GM04504 (cell line): ENCODE measurements around the gene NT5M.

Source experiments
- DNase-seq: peaks from one replicate; pipeline ENCODE4 v3.0.0-alpha.2; 2012; ENCODE audit warnings: low read depth

Gene NT5M

DNA sequence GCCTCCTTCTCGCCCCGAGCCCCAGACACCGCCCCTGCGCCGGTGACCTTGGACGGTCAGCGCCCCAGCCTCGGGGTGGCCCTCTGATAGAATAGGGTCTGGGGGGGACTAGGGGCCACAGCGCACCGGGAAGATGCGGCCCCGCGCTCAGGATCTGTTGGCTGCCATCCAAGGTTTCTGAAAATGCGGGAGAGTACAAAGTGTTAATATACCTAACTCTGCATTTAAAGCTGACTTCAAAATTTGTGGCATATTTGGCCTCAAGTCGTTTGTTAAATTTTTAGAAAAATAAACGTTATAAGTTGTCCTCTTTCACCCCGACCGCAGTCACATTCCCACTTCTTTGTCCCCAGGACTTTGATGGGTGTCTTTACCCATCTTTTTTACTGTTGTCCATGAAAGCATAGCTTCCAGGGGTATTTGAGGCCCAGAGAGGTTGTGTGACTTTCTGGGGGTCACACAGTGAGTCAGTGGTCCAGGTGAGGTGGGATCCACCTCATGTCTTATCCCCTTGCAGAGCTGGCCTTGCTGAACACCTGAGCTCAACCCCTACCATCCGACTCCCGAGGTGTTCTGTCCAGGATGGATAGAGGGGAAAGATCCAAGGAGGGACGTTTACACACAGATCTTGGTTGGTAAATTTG, 796 bp downstream of the NT5M start:
- DNase-seq: no peak

DNA sequence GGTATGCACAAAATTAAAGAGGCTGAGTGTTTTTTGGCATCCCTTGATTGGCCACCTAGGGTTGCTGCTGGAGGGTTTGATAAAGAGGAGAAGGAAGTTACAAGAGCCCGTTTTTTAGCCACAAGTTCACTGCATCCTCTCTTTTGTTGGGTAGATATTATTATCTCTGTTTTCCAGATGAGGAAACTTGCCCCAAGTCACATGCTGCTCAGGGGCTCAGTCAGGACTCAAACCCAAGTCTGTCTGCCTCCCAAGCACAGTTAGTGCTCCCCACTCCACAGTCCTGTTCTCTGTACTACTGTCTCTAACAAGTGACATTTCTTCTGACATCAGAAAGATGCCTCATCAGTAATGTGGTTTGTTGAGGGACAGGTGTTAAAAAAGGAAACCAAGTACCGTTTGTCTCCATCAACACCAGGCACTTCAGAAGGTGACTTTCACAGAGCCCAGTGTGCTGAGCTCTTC, 1.4 kb downstream of the NT5M start:
- DNase-seq: no peak

DNA sequence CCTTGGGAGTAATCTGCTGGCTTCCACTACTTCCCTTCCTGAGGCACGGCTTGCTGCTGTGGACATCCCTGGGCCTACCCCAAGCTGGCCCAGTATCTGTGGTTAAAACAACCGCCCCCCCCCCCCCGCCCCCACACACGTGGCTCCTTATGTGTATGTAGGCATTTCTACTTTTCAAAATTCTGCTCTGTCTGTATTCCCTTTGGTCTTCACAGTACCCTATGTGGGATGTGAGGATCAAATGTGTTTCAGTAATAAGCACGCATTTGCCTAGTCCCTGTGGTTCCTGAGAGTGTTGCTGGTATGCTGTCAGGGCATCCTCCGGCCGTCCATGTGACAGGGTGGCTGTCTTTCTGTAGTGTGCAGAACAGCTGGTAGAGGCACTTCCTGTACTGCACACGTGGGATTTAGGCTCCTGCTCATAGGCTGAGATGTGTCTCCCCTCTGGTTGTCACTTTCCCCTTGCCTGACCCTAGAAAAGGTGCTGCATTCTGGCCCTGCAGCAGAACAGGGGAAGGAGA, 2.2 kb downstream of the NT5M start:
- DNase-seq: no peak

DNA sequence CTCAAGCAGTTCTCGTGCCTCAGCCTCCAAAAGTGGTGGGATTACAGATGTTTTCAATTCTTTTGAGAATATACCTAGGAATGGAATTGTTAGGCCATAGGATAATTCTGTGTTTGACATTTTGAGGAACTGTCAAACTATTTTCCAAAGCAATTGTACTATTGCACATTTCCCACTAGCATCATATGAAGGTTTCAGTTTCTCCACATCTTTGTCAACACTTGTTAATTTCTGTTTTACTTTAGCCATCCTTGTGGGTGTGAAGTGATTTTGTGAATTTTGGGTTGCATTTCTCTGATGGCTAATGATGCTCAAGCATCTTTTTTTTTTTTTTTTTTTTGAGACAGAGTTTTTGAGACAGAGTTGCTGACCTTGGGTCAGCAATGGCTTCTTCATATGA, 6.2 kb downstream of the NT5M start:
- no peak for DNase-seq

DNA sequence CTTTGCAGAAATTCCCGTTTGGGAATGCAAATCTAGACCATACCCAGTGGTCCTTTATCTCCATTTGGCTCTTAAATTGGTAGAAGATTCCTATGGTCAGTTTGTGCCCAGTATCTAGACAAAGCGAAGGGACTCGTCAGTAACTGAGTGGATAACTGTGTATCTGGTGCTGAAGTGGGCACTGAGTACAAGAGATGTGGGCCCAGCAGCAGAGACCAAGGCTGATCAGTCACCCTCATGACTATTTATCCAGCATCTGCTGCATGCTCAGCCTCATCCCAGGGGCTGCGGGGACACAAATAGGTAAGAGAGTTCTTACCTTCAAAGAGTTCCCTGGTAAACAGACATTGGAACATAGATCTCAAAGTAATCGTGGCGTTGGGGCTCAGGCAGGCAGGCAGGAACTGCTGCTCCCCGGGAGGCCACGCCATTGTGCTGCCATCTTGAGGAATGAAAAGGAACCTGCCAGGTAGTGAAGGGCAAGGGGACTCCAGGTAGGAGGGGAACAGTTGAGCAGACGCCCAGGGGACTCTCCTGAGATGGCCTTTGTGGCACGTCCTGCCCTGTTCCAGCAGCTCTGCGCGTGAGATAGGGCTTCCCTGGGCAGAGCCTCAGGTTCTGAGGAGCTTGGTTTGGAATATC, 10.3 kb downstream of the NT5M start:
- DNase-seq: no peak

DNA sequence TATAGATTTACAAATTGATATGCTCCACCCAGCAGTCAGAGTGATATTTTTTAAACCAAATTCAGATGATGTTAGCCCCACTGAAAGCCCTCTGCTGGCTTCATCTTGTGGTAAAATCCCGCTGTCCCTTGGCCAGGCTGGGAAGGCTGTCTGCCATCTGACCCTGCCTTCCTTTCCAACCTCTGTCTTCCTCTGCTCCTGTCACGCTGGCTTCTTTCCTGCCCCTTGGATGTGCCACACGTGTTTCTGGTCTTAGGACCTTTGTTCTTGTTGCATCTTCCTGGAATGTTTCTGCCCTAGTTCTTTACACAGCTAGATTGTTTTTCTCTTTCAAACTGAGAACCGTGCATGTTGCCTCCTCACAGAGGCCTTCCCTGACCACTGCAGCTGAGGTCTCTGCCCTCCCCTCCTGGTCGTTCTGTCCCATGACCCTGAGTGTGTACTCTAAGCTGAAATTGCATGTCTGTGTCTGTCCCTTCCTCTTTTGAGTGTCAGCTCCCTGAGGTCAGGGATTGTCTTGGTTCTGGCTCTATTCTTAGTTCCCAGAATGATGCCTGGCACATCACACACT, 11.4 kb downstream of the NT5M start:
- no peak for DNase-seq

DNA sequence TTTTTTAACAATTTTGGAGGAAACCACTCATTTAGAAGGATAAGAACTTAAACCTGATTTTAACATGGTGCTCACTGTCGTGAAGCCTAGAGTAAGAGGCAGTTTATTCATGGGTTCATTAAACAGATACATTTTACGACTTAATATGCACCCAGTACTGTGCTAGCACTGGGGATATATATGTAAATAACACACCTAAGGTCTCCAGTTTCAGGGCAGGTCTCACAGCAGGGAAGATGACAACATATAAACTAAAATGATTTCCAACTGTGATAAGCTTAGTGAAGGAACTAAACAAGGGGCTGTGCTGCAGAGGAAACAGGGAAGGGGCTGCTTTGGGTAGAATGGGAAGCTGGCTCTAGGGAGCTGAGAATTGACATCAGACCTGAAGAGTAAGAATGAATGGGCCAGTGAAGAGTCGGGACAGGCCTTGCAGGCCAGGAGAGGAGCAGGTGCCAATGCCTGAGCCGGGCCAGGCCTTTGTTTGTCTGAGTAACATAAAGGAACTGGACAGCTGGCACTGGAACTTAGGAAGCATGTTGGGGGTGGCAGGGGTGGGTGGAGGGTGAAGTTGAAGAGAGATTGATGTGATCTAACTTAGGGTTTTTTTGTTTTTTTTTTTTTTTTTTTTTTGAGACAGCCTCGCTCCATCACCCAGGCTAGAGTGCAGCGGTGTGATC, 12.1 kb downstream of the NT5M start:
- no peak for DNase-seq

DNA sequence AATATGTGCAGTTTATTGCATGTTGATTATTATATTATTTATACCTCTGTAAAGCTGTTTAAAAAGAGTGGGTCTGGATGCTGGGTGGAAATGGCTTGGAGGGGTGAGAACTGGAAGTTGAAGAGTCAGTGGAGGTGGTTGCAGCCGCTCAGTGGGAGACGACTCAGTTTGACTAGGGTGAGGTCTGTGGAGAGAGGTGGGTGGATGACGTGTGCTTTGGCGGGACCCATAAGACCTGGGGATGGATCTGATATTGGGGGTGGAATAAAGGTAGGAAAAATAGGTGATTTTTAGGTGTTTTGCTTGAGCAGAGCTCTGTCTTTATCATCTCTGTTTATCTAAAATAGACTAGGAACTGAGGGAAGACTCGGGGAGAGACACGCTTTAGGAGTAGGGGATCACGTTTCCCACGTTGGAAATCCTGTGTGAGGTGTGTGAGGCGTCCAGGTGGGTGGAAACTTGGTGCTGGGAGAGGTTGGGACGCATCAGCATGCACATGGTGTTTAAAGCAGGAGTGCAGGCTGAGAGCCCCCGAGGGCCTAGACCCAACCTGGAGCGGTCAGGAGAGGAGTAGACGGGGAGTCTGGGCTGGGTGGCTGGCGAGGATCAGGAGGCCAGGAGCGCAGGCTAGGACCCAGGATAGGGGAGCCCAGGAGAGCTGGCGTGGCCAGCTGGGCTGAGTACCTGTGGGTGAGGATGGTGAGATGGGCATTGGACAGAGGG, 17.2 kb downstream of the NT5M start:
- DNase-seq: no peak

DNA sequence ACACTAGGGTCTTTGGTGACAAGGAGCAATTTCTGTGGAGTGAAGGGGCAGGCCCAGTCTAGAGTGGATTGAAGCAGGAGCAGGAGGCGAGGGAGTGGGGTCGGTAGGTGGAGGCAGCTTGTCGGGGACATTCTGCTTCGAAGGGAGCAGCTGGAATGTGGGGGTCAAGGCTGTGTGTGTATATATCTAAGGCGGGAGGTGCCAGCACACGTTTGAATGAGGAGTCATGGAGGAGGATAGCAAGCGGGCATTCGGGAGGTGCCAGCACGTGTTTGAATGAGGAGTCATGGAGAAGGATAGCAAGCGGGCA, 17.7 kb downstream of the NT5M start:
- no peak for DNase-seq

DNA sequence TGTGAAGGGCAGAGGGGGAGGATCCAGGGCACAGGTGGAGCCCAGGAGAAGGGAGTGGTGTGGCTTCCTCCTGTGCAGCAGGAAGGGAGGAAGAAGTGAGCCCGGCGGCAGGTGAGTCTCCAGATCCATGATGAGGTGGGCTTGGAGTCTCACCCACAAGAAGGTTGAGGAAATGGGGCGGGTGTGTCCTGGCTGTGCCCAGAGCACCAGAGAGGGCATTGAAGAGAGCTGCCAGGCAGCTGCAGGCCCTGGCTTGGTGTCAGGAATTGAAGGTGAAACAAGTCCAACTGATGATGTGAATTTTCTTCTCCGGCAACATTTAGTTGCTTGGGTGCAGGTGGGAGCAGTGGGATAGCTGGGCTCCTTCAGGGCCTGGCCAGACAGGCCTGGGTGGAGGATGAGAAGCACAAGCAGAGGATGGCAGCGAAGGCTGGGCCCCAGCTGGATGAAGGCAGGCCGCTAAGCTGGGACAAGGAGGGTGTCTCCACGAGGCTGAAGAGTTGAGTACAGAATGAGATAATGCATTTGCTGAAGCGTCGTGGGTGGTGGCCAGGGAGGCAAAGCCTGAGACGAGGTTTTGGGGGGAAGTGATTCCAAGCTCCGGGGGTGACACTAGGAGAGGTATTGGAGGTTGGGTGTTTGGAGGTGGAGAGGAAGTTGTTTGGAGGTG, 18.3 kb downstream of the NT5M start:
- no peak for DNase-seq

DNA sequence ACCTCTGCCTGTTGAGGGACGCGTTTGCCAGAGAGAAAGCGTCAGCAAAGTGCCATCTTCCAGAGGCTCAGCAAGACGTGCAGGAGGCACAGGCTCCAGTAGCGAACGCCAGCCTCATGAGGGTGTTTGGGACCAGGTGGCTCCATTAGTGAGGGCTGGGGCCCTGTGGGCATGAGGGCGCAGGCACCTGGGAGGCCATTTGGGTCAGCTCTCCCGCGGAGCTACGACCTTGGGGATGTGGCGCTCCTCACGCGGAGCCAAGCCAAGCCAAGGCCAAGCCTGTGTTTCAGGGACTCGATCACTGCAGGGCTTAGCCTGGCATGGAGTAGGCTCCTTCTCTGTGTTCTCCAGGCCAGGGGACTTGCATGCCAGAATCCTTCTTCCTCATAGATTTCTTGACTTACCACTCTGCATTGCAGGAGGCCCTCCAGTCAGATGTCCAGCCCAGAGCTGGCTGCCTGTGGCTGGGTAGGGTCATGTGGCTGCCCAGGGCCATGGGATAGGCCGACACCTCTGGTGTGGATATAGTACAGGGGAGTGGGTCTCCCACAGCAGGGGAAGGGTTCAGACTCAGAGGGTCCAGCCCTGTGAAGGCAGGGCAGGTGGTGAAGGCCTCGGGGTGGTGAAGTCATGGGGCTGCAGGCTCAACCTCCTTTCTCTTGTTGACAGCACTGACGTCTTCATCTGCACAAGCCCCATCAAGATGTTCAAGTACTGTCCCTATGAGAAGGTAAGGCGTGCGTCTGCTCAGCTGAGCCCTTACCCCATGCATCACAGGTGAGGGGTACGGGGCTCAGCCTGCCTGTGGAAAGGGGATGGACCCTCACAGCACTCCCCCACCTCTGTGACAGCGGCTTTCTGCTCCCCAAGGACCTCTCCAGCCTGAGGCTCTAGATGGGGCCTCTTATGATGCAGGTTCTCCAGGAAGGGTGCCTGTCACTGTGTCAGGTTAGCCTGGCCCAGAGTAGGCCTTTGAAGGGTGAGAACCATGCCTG, 19.6 kb downstream of the NT5M start:
- no peak for DNase-seq

DNA sequence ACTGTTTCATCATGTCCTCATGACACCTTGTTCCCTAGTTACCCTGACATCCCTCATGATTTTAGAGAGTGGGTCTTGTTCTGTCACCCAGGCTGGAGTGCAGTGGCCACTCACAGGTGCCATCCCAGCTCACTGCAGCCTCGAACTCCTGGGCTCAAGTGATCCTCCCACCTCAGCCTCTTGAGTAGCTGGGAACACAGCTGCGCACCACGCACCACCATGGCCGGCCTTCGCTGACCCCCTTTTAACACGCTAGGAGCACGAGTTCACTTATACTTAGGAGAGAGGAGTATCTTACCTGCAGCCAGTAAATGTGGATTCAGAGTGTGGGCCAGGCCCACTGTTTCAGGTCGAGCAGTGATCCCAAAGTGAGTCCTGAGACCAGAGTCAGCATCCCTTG, 21.4 kb downstream of the NT5M start:
- no peak for DNase-seq

DNA sequence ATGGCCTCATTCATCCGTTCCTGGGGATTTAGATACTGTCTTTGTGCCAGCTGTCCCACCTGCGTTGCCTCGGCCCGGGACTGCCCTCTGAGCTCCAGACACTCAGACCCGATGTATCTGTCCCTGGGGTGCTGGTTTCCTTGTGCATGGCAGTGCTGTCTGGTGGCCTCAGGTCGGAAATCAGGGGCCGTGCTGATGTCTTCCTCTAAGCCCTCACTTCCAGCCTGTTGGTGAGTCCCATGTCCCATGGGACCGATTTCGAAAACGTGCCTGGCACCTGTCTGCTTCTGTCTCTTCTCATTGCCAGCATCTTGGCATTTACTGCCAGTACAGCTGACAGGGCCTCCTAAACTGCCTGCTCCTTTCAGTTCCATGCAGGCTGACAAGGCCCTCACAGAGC, 22.1 kb downstream of the NT5M start:
- no peak for DNase-seq

DNA sequence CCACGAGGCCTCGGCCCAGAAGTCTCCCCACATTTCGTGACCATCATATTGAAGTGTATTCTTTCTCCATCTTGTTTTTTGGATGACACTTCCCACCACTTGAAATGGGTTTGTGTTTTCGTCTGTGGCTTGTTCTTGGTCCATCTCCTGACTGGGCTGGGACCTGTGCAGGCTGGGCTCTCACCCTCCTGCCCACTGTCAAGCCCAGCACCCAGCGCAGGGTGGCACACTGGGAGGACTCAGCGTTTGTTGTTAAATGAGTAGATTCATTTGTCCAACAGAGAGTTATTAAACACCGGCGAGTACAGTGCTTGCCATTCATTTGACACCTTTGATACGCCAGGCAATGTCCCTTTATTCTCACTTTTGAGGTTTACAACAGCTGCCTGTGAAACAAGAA, 22.6 kb downstream of the NT5M start:
- DNase-seq: no peak

DNA sequence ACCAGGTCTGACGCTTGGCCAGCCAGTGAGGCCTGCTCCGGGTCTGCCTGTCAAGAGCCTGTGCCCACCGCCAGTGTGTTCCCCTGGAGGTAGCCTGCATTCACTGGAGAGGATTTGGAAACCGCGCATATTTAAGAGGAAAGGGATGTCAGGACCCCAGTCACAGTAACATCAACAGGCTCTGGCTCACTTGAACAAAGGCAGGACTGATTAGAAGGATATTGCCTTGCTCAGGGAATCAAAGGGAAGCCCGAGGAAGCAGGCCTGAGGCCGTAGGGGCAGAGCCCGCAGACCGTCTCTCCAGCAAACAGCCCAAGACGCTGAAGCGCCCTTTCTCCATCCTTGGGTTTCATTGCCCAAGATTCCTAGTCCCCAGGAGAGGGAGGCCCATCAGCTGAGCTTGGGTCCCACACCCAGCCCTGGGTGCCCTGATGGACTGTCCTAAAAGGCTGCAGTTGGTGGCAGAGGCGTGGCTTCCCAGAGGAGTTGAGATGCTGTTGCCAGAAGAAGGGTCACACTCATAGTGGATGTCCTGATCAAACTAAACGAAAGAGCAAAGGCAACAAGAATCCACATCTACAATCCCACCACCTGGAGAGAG, 23.2 kb downstream of the NT5M start:
- DNase-seq: no peak

DNA sequence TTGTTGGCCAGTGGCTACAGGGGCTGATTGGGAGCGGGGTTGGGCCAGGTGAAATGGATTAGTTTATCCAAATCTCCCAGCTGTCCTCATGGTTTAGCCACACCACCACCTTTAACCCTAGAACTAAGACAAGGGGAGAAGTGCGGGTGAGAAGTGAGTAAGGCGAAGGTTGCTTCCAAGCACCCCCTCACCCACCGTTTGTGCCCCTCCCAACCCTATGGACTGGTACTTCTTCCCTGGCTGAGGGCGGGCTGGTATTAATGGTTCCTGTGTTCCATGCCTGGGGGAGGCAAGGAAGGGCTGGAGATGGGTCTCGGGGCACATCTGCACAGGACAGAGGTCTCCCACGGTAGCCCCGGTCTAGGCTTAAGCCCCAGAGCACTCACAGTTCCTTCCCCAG, 25.1 kb downstream of the NT5M start:
- no peak for DNase-seq

DNA sequence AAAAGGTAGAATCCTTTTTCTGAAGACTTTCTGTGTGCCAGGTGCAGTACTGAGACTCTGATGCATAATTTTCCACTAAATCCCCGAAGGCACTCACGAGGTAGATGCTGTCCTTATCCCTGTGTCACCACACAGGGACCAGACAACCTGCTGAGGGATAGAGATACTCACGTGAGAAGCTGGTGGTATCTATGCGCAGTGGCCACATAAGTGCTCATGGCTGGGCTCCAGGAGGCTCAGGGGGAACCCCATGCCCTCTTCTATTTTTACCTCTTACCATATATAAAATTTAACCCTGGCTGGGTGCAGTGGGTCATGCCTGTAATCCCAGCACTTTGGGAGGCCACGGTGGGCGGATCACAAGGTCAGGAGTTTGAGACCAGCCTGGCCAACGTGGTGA, 38.3 kb downstream of the NT5M start:
- DNase-seq: no peak

DNA sequence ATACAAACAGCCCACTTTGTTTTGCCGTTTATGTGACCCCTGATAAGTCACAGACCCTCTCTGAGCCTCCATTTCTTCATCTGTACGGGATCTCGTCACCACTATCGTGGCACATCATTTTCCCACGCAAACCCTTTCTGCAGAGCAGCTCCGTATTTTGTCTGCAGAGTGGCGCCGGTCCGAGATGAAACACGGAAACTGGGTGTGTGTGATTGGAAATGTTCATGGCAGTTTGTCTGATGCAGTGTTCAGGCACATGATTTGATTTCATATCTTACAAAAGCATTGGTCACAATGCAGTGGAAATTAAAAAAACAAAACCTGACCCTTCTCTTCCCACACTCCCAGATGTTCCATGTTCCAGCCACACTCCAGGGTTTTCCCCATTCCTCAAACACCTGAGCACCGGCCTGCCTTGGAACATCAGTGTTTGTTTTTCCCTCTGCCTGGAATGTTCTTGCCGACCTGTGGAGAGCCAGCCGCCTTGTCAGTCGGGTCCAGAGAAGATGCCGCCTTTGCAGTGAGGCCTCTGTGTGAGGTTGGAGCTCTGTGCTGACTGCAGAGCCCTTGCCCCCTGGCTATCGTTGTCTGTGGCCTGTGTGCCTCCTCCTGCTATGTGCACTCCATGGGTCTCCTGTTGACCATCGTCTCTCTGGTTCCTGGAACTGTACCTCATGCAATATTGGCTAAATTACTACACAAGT, 39.2 kb downstream of the NT5M start:
- DNase-seq: no peak

DNA sequence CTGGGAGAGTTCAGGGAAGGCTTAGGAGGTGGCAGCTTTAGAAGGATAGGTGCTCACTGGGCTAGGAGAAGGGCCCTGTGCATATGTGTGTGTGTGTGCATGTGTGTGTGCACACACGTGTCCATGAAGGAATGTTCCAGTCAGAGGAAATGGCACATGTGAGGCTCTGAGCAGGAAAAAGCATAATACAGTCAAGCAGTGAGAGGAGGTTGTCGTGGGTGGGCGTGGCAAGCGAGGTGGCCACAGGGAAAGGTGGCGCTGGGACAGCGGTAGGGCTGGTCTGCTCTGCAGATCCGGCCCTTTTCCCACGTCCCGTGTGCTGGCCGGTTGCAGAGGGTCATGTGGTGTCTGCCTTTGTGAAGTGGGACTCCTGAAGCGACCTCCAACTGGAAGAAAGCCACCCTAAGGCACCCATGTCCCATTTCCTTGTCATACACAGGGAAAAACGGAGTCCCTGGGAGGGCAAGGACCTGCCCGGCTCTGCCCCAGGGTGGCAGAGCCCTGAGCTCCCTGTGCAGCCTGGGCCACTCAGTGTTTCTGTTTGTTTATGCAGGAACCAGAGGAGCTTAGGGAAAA, 40.1 kb downstream of the NT5M start:
- no peak for DNase-seq
